Activated T-helper 1 cell treated with anti-CD3 and anti-CD28 coated beads, Interleukin-12 subunit alpha, Interleukin-12 subunit beta, Interleukin-2, Interleukin-4 antibody, amounts not matched to agents 30 ng/mL and 10 ng/mL and 1 ng/mL, durations not matched to agents 14 hours and 24 hours and 36 hours (primary cell): ENCODE measurements around the gene METTL8. TPM values are rescaled to one million over a fixed set of nuclear protein-coding genes. Genes with fewer than 3 reads are reported as not detected.

Experiments used
- DNase-seq: peaks from one replicate; pipeline ENCODE4 v3.0.0; 2021; ENCODE audit warnings: low spot score
- H3K27ac Mint-ChIP-seq: one replicate; pipeline ENCODE4 v1.8.0; 2021; ENCODE audit warnings: mild to moderate bottlenecking, mixed read lengths
- H3K27me3 Mint-ChIP-seq: one replicate; pipeline ENCODE4 v1.8.0; 2022; ENCODE audit warnings: mild to moderate bottlenecking, moderate library complexity, mixed read lengths; ENCODE audit not compliant: insufficient read depth
- H3K36me3 Mint-ChIP-seq: one replicate; pipeline ENCODE4 v1.8.0; 2021; ENCODE audit warnings: low read depth, mixed read lengths
- H3K4me1 Mint-ChIP-seq: one replicate; pipeline ENCODE4 v1.8.0; 2021; ENCODE audit warnings: low read depth, mixed read lengths
- H3K4me3 Mint-ChIP-seq: one replicate; pipeline ENCODE4 v1.8.0; 2021; ENCODE audit warnings: mild to moderate bottlenecking, moderate library complexity, mixed read lengths
- H3K9me3 Mint-ChIP-seq: one replicate; pipeline ENCODE4 v1.8.0; 2021; ENCODE audit warnings: mixed read lengths
- intact Hi-C: fragments of 100-400 bp; cut with micrococcal nuclease; formaldehyde crosslinking; loops from one replicate; pipeline ENCODE4 v1.15.1; 2024
- total RNA-seq: library from RNA; stranded (reverse); gene quantifications from 2 replicates; pipeline ENCODE4 v1.2.3, GENCODE V29; 2022

The METTL8 gene
- total RNA-seq, 1 donor from 2014 or later, result 31.8 TPM

- Mint-ChIP-seq H3K9me3 (no peaks in the 10 kb centered on the region), H3K4me3 (no peak overlapping the region), H3K27ac (no peak overlapping the region), H3K27me3 (no peaks in the 10 kb centered on the region), H3K36me3 (peaks cover 6% of the 10 kb centered on the region), H3K4me1 (peaks cover 7% of the 10 kb centered on the region)
- no peak for DNase-seq
- intact Hi-C loops, result no loop called here
Measured at GRCh38 chr2:171267855-171268629, 165.7 kb downstream of the METTL8 start.

Other genes with a start within 250 kb of the METTL8 start
- 23.9 and 24.9 TPM in 2 replicates for gene DCAF17, start 236 bp upstream of the METTL8 start, total RNA-seq
- gene CYBRD1, start 88.5 kb upstream of the METTL8 start, total RNA-seq, result 4.1 and 4.2 TPM in 2 replicates